Left lobe of liver (tissue), 2 donors: ENCODE measurements around the gene CACNA1C. TPM values are rescaled to one million over a fixed set of nuclear protein-coding genes. Genes with fewer than 3 reads are reported as not detected.
A peak's percentile ranks its signal among the peaks of the same experiment; 100 is the strongest.

Experiments
- ATAC-seq: fragments of 200-7000 bp; cut with Tn5 transposase; one replicate; pipeline ENCODE4 v1.9.1; 2020; ENCODE audit warnings: mild to moderate bottlenecking, moderate library complexity
- DNase-seq: peaks from one replicate; pipeline ENCODE4 v3.0.0-alpha.2; 2020; ENCODE audit warnings: low spot score
- total RNA-seq: library from RNA; stranded (reverse); gene quantifications from one replicate; pipeline ENCODE4 v1.2.1, GENCODE V29; 2021
- donor health status: DM: no; HTN: no; CAD: no; lungs with moderate emphysema.
- donor health status: DM: no; HTN: yes; CAD: no.

The CACNA1C gene
- total RNA-seq, 1 donor from 2014 or later: 0.83 TPM

DNA sequence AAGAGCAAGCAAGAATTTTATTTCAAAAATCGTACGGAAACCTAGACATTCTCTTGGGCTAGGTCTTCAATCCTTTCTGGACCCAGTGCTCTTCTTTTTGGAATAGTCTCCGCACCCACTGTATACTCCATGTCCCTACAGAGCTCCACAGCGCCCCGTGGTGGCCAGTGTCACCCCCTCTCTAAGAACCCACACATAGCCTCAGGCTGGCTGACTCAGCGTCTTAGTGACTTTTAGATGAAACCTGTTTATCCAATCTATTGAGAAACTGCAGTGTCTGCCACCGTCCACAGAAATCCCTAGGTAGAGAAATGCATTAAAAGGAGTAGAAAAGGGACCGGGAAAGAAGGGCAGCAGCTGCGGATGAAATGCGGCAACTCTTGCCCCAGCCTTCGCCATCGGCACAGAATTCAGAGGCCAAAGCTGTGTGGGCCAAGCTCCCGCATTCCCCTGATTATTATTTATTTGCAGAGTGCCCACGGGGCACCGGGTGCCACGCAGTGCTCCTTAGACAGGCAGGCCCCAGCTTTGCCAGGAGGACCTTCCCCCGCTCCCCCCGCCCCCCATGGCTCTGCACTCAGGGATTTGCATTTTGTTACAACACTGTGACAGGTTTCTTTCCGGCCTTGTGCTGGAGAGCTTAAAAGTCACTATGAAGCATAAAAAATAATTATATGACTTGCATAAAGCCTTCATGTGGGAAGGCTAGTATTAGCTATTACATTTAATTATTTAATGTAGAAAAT lies 571.9 kb downstream of the CACNA1C start:
- DNase-seq (no peak), ATAC-seq (no peak)

DNA sequence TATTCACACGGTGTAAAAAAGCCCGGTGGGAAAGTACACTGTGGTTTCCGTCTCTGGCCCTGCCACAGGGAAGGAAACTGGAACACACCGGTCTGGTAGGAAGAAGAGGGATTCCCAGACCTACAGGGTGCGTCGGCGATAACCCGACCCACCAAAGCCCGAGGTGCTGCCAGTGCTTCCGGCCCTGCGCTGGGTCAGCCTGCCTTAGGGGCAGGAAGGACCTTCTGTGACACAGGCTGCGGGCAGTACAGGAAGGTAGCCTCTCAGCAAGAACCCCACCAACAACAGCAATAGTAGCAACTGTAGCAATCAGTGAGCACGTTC lies 572.5 kb downstream of the CACNA1C start:
- no peak for DNase-seq
- ATAC-seq: no peak

DNA sequence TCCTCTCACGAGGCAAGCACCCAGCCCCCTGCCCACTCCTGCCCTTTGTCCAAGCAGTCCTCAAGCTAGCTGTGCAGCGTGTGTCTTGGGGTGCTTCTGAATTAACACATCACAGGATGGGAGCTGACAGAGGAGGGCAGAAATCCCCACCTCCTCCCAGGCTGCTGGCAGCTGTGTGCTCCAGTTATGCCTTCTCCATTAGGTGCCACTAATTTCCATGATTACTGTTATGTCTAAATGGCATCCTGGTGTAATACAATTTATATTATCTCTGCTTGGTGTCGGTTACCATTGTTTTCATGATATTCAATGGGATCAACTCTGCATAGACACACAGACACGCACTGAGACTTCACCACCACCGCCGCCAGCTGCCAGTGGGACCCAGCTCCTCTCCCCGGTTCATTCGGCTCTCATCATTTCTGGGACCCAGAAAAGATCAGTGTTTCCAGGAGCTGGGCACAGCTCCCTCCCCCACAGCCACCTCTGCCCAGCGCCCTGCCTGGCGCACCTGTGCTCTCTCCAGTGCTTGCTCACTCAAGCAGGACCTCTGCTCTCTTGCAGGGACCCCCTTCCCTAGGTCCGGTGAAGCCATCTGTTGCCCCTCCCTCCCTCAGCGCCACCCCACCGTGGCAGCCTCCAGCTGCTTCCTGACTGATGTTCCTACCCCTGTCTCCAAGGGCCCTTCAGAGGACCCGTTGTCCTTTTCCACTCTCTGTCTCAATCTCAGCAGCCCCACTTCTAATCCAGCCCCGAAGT lies 574.5 kb downstream of the CACNA1C start:
- no peak for ATAC-seq

DNA sequence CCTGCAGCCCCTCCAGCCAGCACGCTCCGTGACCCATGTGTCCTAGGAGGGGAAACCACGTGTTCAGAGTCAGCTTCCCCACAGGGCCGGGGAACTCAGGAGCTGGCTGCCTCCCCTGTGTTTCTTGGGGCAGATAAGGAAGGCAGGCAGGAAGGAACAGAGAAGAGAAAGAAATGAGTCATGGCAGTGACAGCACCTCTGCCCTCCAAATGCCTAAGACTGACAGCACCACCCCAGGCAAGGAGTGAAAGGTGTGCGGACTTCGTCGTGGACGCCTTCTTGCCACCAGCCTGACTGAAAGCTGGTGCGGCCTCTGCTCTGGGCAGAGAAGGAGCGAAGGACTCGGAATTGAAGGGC lies 575.0 kb downstream of the CACNA1C start:
- no peak for ATAC-seq

More for the DNA sequence above, 574.5 kb downstream of the CACNA1C start:
- DNase-seq: no peak

DNA sequence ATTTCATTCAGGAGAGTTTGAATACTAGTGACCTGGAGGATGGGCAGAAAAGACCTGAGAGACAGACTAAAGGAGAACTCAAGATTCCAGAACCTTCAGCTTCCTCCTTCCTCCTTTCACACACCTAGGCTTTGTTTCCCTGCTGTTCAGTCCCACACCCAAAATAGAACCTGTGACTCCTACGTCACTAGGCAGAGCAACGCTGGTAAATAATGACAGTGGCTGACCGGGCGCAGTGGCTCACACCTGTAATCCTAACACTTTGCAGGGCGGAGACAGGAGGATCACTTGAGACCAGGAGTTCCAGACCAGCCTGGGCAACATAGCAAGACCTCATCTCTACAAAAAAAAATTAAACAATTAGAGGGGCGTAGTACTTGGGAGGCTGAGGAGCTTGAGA lies 575.6 kb downstream of the CACNA1C start:
- ATAC-seq (no peak), DNase-seq (no peak)

More for the DNA sequence above, 575.0 kb downstream of the CACNA1C start:
- DNase-seq: no peak

DNA sequence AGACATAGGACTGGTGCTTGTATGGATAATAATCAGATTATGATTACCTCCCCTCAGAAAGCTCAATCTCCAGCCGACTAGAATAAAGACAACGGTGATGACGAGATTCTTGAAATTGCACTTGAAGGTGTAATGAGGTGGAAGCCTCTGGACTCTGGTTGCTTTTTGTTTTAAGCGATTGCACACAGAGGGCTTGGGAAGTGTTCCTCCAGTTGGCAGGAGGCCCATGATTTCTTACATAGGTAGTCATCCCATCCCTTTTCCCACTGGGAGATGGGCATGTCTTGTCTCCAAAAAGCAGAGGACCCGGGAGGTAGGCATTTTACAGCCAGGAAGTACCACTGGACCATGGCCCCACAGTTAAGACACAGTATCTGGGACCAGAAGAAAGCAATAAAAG lies 576.3 kb downstream of the CACNA1C start:
- no peak for DNase-seq

DNA sequence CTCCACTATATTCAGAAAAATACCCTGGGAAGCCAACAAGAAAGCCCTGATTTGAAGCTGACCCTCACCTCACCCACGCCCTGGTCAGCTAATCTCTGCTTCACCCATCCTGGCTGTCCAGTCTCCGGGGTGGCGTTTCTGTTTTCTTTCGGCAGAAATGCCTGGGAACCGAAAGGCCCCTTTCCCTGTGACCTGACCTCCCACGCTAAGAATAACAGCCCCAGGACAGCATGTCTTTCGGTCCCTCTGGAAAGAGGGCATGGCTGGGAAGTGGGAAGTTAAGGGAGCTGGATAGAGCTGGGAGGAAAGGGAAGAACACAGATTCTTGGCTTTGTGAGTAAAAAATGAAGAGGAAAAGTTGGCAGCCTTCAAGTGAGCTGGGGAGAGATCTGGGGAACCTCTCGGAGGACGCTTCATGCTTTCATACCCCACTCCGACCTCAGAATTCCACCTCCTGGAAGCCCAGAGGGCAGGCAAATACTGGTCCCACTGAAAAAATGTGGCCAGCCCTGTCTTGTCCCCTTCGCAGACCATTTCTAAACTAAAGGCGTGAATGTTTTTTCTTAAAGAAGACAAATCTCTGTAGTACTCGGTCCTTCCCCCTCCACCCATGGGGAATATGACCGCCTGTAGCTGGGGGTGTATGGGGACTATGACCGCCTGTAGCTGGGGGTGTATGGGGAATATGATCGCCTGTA lies 579.0 kb downstream of the CACNA1C start:
- ATAC-seq (peak; percentile 36), DNase-seq (no peak)

More for the DNA sequence above, 576.3 kb downstream of the CACNA1C start:
- ATAC-seq: no peak

DNA sequence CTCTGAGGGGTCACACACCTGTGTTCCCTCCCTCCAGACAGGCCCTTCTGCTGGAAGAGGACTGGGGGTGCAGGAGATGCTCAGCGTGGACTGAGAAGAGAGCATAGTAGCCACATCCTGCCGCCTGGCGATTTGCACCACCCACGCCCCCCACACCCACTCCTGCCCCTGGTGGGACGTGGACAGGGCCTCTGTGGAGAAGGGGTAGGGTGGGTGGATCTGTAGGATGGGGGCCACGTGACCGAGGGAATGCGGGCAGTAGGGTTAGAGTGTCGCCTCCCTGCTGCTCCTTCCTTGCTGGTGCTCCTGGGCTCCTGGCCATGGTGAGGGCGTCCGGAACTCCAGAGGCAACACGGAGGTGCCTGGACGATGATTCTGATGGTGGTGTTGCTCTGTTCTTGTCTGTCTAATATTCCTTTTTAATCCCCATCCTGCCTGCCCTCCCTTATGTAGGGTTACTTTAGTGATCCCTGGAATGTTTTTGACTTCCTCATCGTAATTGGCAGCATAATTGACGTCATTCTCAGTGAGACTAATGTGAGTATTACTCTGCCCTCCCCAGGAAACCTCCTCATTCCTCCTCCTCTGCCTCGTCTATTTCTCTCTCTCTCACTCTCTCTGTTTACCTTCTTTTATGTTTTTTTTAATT lies 580.5 kb downstream of the CACNA1C start:
- no peak for DNase-seq
- no peak for ATAC-seq

DNA sequence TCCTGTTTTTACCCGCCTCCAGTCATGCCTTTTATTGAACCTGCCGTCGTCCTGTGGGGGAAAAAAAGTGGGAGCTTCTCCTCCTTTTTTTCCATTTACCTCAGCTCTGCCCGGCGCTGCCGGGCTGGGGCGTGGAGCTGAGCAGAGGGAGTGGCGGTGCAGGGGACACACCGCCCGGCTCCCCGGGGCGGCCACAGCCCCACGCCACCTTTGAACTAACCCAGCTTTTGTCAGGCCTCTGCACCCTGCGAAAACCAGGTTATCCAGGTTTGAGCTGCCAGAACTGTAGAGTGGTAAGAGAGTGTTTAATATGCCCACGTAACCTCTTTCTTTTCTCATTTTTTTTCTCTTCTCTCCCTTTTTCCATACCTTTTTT lies 581.0 kb downstream of the CACNA1C start:
- ATAC-seq: no peak
- DNase-seq: no peak

DNA sequence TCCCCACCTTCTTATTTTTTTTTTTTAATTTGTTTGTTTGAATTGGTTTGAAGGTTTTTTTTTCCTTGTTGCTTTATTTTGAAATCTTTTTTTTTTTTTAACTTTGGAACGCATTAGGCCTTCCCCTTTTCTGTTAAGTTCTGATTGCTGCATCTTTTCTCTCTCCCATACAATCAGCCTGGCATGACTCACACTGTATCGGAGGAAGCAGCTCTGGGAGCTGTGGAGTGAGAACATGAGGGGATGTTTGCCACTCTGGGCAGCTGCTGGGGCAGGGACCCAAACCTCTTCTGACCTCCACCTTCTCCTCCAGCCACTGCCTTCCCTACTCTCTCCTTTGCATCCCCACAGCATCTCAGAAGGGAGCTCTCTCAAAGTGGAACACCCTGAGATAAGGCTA lies 581.7 kb downstream of the CACNA1C start:
- ATAC-seq: no peak

DNA sequence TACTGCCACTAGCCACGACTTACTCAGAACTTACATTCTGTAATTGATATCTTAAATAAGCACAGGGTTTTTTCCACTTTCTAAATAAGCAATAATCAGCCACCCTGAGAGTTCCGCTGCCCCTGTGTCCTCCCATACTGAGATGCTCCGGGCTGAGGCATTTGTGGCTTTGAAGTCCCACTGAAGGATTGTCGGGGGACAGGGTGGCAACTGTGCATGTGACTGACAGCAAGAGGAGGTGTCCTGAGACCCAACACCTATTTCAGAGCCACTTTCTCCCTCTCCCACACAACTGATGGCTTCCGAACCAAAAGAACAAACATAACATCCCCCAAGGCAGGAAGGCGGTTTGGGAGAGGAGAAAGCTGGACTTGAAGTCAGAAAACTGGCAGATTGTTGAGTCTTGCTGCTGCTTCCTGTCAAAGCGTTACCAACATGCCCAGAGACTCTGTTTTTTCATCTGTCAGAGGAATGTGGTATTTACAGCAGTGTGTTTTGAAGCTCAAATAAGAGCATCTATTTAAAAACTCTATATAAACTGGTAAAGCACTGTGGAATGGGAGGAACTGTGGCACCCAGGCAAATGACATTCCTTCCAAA lies 584.1 kb downstream of the CACNA1C start:
- DNase-seq: no peak
- no peak for ATAC-seq

More for the DNA sequence above, 581.7 kb downstream of the CACNA1C start:
- DNase-seq: no peak

DNA sequence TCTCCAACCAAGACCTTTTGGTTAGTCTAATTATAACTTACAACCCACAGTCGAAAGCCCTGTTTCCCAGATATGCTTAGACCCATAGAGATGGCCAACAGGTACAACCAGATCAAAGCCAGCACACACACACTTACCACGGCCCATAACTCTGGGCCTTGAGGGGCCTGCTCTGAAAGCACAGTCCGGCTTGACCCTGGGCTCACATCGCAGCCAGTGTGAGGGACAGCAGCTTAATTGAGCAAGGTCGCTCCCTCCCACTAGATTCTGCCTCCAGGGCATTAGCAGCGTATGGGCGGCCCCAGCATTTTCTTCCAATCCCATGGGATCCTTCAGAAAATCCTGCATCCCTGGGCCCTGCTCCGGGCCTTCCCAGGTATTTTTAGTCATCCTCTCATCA lies 584.6 kb downstream of the CACNA1C start:
- no peak for ATAC-seq
- DNase-seq: no peak

DNA sequence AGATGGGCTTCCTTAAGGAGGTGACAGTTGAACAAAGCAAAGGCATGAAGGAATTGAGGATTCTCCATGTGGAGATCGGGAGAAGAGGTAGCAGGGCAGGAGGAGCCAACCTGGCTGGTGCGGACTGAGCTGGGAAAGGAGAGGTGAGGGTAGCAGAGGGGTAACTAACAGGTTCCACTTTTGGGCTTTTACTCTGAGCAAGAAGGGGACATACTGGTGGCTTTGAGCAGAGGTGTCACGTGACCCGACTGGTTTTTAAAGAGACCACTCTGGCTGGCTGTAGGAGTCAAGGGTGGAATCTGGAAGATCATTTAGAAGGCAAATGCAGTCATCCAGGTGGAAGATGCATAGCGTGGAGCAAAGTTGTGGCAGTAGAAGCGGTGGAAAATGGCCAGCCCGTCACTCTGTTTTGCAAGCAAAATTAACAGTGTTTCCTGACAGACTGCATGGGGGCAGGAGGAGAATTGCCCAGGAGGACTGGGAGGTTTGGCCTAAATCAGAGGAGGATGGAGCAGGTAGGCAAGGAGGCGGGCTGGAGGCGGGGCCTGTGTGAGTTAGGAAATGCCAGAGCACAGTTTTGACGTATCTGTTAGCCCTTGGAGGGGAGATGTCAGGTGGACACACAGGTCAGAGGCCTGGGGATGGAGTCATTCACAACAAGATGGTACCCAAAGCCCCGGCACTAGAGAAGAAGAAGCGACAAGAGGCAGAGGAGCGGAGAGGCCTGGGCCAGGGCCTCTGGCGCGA lies 585.7 kb downstream of the CACNA1C start:
- no peak for DNase-seq
- no peak for ATAC-seq

DNA sequence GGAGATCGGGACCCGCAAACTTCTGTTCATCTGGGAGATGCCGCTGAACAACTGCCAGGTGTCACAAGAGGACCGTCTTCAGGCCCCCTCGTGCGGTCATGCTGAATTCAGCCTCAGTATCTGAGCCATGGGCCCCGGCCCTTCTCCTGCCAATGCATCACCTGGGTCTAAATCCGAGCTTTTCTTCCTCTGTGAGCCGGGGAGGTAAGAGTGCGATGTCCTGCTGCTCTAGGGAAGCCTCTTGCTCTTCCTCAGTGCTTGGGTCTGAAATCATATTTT lies 586.2 kb downstream of the CACNA1C start:
- DNase-seq (no peak), ATAC-seq (no peak)

DNA sequence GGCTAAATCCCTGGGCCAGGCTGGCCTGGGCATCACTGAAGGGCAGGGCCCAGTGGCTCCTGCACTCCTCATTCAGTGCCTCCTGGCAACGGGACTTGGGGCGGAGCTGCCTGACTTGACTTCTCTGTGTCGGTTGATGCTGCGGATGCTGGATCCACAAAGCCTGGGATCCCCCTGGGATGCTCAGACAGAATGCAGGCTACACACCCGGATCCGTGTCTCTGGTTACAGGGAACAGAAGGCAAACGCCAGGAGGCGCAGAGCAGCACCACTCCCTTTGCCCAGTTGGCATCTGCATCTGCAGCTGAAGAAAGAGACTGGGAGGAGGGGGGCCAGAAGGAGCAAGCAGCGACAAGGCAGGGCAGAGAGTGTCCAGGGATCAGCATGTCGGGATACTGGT lies 587.5 kb downstream of the CACNA1C start:
- DNase-seq: no peak
- no peak for ATAC-seq

DNA sequence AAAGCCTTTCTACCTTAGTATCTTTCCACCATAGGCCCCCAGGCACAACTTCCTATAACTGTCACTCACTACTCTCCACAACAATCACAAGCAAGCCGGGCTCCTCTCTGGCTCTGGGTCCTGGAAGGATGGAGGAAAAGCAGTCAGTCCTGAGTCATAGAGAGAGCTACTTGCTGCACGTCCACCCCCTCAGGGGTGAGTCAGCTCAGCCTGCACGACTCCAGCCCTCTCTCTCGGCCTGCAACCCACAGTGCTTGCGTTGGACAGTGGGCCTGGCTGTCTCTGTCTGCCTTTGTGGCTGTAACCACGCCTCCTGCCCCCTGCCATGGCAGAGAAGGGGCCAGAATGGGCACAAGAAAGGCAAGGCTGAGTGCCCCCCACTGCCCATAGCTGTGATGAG lies 587.9 kb downstream of the CACNA1C start:
- DNase-seq: no peak
- ATAC-seq: peak; percentile 39

DNA sequence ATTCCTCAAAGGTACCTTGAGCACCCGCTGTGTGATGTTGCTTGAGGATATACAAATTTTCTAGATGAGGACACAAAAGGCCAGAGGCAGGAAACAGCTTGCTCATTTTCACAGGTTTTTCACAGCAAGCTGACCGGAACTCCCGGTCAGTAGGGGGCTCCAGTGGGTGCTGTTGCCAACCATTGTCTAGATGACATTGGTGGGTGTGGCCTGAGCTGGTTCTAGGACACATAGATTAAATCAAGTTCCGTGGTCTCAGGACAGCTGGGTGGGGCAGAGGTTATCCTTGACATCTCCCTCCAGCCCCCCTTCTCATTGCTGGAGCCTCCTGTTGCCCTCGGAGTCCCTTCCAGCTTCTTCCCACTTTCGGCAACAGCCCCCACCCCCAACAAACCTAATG lies 588.4 kb downstream of the CACNA1C start:
- ATAC-seq (peak; percentile 23), DNase-seq (no peak)

DNA sequence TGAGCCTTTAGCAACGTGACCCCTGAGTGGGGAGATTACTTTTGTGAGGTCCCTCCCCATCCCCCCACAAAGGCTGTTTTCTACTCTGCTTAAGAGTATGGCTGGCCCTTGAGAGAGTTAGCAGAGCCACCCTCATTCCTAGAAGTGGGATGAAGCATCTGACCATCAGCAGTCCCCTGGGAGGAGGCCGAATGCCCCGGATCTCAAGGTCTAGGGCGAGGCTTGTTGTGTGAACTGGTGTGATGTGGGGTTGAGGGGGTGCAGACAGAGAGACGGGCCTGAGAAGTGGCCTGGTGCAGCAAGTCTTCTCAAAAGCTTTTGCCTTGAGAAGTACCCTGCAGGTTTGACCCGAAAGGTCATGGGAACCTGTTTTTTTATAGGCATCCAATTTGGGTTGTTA lies 589.0 kb downstream of the CACNA1C start:
- no peak for DNase-seq
- ATAC-seq: no peak

DNA sequence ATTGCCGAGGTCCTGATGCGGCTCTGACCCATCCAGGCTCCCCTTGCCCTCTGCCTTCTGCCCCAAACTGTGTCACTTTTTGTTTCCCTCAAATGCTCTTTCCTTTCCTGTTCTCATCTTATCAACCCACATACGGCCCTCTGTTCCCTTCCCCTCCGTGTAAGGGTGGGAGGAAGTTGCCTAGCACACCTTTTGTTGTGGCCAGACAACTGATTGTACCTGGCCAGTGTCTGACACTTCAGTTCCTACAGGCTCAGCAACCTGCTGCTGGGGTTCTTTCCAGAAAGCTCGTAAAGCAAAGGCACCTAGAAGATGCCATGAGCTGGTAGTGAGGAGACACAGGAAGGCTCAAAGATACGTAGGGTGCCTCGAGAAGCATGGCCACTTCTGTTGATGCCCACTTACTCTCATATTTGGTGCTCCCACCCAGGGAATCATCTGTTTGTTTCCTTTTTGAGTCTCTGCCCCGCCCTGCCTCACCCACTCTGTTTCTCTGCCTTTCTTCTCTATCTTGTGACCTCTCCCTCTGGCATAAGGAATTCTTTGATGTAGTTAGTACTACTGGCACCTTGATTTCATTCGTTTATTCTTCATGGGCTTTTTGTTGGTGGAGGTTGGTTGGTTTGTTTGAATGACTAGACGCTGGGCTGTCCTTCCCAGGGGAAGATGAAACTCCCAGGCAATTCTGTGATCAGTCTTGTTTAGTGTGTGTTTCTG lies 589.5 kb downstream of the CACNA1C start:
- ATAC-seq (no peak), DNase-seq (no peak)

DNA sequence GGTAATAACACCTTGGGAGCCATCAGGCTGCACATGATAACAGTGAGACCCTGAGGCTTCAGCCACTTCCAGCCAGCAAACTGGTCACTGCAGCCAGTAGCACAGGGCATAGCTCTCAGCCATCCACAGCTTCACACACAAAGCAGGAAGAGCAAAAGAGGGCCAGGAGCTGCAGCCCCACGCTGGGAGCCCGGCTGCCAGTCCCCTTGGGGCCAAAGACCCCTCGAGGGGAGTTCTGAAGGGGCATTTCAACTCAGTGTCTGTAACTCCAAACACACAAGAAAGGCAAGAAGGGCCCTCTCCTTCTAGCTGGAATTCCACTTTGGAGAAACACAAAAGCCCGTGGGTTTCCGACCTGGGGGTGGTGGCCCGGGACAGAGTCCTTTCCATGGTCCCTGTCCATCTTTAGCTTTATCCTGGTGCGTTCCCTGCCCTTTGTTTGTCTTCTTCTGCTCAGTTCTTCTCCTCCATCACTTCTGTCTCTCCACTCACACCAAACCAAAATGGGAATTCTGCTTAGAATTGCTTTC lies 590.2 kb downstream of the CACNA1C start:
- ATAC-seq: no peak
- no peak for DNase-seq
